T-helper 22 cell (primary cell): ENCODE data around the gene GGCT.
"Not testable (repeated sequence)": the region's sequence is repeated elsewhere in the genome, so short reads cannot be mapped to it uniquely, and the experiment has no call there.

Source experiments
- DNase-seq: peaks from one replicate; pipeline ENCODE4 v3.0.0-alpha.2; 2020; ENCODE audit warnings: low read depth

GGCT gene

GRCh38 chr7:30515761-30516160 lies 11.1 kb upstream of the GGCT start:
- no peak for DNase-seq

- no peak for DNase-seq
Measured at GRCh38 chr7:30514776-30515175, 10.1 kb upstream of the GGCT start.

- no peak for DNase-seq
Measured at GRCh38 chr7:30514177-30514576, 9.5 kb upstream of the GGCT start.

GRCh38 chr7:30513762-30514161 lies 9.1 kb upstream of the GGCT start:
- no peak for DNase-seq

DNA sequence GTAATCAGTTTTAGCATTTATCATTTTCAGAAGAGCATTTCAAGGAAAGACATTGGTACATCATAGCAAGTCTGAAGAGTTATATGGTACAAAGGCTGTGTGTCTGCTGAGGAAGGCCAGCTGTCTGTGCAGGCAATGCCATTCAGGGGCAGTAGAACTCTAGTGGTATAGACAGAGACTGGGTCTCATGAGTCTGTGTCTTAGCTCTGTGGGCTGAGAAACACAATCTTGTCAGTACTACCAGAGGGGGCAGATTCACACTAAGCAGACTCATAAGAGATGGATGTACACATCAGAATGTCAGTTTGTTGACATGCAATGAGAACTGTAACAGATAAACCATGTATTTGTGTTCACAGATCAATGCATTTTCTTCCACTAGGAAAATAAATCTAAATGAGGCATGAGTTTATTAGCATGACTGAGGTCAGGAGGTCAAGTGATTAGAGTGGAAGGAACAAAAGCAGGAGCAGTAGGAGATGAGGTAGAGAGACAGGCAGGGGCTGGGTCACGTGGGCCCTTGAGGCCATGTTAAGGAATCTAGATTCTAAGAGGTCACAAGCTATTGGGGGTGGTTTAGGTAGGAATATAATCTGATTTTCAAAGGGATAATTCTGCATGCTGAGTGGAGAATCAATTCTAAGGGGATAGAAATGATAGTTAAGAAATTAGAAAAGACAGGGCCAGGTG lies 7.5 kb upstream of the GGCT start:
- no peak for DNase-seq

DNA sequence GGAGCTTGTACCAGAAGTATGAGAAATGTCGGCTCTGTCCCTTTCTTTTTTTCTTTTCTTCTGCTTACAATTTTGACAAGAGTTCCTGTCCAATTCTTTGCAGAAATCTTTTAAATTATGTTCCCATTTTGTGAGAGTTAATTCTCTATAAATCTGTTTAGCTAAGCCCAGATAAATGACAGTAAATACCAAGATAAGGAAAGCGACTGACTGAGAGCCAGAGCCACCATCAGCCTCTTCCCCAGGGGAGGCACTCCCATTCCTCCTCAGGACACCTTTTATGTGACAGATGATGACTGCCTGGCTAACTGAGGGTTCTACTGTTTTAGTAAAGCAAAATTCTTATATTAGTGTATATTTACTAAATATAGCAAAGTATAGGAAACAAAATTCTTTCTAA lies 6.9 kb upstream of the GGCT start:
- DNase-seq, result no peak

DNA sequence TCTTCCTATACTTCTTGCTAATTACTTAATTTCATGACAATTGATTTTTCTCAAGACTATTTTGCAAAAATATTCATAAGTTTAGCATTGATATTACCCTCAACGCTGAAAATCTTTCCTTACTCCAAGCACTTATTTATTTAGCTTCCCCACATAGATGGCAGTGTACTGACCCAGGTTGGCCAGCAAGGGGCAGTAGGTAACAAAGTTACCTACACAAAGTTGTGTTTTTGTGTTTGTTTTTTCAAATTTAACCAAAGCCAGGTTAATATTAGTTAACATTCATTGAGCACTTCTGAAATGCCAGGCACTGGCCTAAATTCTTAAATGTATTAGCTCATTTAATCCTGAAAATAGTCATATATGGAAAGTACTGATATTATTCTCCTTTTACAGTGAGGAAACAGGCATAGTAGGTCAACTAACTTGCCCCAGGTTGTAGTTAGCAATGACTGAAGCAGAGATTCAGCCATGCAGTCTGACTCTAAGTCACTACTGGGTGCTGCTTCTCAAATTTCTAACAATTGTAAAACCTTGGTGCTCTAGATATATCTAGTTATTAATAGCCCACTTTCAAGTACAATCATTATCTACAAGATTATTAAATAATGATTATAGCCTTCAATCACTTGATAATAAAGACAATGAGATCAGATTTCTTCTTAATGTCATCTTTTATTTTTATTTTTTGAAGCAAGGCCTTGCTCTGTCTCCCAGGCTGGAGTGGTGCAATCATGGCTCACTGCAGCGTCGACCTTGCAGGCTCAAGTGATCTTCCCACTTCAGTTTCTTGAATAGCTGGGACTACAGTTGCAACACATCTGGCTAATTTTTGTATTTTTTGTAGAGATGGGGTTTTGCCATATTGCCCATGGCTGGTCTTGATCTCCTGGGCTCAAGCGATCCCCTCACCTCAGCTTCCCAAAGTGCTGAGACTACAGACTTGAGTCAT lies 5.8 kb upstream of the GGCT start:
- DNase-seq, result no peak

GRCh38 chr7:30509171-30509857 lies 4.7 kb upstream of the GGCT start:
- DNase-seq, result not testable (repeated sequence)

DNA sequence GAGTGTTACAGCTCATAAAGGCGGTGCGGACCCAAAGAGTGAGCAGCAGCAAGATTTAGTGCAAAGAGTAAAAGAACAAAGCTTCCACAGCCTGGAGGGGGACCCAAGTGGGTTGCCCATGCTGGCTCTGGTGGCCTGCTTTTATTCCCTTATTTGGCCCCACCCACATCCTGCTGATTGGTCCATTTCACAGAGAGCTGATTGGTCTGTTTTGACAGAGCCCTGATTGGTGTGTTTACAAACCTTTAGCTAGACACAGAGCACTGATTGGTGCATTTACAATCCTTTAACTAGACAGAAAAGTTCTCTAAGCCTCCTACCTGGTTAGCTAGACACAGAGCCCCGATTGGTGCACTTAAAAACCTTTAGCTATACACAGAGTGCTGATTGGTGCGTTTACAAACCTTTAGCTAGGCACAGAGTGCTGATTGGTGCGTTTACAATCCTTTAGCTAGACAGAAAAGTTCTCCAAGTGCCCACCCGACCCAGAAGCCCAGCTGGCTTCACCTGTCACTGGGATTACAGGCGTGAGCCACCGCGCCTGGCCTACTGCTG lies 2.8 kb upstream of the GGCT start:
- not testable (repeated sequence) for DNase-seq

DNA sequence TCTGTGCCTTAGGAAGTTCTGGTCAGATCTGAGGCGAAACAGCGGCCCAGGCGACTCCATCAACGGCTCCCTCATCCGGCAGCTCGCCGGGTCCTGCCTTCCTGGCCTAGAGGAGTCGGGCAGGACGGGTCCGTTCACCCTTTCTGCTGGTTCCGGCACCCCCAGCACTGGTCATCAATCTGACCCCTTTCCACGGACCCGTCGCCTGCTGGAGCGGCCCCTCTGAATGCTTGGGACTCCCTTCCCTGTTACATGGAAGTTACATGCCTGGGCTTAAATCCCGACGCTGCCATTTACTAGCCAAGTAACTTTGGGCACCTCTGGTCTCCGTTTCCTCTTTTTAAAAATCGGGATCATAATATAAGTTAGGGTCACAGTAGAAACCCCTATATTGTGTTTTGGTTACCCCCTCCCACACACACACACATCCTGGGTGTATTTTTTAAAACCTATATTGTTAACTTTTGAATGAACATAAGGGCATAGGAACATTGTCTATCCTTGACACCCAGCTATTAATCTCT lies 607 bp upstream of the GGCT start:
- DNase-seq, result no peak

DNA sequence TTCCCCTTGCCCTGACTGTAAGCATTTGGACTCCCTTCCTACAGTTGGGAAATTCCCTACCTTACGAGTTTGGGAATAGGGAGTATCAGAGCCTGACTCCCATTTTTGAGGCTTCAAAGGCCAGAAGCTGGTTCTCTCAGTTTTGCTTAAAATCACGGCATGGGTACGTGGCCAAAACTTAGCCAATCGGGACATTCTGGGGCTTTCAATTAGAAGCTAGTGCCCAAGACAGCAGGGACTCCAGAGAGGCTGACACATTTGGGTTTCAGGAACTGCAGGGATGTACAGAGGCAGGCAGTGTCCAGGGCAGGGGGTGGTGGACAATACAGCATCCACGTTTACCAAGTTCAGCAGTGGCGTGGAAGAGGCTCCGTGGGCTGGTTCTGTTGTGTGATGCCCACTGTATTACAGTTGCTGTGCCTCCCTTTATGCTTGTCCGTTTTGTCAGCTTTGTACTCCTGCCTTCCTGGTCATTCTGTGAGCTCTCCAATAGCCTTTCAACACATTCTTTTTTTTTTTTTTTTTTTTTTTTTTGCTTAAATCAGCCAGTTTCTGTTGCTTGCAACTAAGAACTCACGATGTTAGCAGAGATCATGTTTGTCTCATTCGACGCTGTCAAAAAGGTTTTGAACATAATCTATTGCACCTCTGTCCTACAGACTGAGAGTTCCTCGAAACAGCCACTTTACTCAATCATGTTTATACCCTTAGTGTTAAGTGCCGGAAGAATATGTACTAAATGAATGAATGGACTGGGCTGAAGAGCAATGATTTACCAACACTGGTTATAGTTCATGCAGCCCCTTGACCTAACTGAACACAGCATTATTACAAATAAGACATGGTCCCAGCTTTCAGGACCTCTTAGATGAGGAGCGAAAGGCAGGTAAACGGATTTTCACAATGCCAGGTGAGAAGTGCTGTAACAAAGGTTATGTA lies 1.1 kb downstream of the GGCT start:
- no peak for DNase-seq

GRCh38 chr7:30502470-30503251 lies 2.0 kb downstream of the GGCT start:
- no peak for DNase-seq

DNA sequence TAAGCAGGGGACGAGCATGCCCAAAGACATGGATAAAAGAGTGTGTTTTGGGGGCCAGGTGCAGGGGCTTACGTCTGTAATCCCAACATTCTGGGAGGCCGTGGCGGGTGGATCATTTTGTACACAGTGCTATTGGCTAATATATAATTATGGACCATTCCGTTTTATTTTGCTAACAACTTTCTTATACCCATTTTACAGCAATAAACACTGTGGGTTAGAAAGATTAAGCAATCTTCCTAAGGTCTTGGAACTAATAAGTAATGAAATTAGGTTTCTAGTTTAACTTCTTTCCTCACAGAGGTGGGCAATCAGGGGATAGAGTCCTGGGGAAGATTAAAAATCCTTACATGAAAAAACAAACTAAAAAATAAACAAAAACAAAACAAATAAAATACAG lies 3.4 kb downstream of the GGCT start:
- DNase-seq, result no peak

GRCh38 chr7:30493228-30493627 lies 11.4 kb downstream of the GGCT start:
- no peak for DNase-seq

GRCh38 chr7:30491417-30491816 lies 13.2 kb downstream of the GGCT start:
- DNase-seq, result no peak

DNA sequence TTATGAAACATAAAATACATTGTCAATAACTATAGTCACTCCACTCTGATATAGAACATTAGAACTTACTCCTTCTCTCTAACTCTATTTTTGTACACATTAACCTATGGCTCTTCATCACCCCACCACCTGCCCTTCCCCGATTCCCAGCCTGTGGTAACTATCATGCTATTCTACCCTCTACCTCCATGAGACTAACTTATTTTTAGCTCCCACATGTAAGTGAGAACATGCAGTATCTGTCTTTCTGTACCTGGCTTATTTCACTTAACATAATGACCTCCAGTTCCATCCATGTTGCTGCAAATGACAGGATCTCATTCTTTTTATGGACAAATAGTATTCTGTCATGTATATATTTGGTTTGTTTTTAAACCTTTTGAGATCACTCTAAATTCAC lies 17.3 kb downstream of the GGCT start:
- DNase-seq, result no peak

DNA sequence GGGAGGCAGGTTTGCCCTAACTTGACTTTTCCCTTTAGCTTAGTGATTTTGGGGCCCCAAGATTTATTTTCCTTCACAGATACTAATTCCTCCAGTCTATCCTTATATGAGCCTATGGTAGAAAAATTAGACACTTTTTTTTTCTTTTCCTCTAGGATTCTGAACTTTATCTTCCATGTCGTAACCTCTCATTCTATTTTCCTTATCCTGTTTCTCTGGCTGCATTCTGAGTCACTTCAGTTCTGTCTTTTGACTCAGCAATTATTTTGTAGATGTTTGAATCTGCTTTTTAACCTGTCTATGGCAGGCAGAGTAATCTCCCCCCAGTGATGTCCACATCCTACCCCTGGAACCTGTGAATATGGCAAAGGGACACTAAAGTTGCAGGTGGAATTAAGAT lies 19.0 kb downstream of the GGCT start:
- DNase-seq, result no peak

GRCh38 chr7:30481416-30481815 lies 23.2 kb downstream of the GGCT start:
- DNase-seq, result not testable (repeated sequence)

DNA sequence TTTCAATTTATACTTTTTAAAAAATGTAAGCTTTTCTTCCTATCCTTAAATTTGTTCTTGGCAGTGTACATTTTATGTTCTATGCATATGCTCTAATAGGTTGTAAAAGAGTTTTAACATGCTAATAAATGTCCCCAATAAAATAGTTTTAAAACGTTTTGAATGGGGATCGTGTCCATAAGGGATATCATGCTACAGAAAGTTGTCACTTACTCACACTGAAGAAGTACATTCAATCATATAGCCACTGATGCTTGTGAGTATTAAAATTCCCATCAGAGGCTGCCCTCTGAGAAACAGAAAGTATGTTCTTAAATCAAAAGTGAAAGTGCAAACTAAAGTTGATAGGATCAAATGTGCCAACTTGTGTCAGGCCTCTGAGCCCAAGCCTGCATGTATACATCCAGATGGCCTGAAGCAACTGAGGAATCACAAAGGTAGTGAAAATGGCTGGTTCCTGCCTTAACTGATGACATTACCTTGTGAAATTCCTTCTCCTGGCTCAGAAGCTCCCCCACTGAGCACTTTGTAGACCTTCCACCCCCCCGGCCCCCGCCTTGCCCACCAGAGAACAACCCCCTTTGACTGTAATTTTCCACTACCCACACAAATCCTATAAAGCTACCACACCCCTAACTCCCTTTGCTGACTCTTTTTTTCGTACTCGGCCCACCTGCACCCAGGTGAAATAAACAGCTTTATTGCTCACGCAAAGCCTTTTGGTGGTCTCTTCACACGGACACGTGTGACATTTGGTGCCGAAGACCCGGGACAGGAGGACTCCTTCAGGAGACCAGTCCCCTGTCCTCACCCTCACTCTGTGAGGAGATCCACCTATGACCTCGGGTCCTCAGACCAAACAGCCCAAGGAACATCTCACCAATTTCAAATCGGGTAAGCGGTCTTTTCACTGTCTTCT lies 25.2 kb downstream of the GGCT start:
- no peak for DNase-seq
